Measurements from ENCODE around the gene TSPAN6.

DNA sequence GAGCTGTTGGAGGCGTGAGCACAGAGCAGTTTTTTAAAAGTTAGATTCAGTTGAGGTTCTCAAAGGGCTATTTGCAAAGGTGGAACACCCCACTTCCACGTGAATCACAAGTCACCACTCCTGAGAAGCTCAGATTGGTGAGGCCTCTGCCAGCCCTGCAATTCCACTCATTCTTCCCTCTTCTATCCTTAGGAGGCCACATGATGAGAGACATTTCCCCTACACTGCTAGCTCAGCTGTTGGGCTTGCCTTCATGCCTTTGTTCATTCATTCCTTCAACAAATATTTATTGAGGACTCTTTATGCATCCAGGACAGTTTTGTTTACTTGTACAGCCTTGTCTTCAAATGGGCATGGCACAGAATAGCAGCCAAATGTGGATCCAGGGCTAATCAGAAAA, 11.1 kb upstream of the TSPAN6 start:
- TF ChIP-seq CTCF (IDR thresholded peaks at IDR 0.05 in 2 of 3, conservative IDR thresholded peaks at IDR 0.05 in 1 of 3; ENCODE audit: insufficient read depth in 2 of 3, low read depth in 1 of 3, low read length in 3 of 3) (no peak), RBM39 (optimal IDR thresholded peaks at IDR 0.05; ENCODE audit: low read depth, low read length) (no peak), SIN3A (IDR thresholded peaks at IDR 0.05; ENCODE audit: borderline replicate concordance in 2 of 2, control insufficient read depth in 1 of 2, low read depth in 2 of 2, low read length in 2 of 2) (no peak), HDAC1 (IDR thresholded peaks at IDR 0.05) (no peak), ZNF707 (CRISPR knock-in tag; conservative IDR thresholded peaks at IDR 0.05) (no peak), MXD1 (CRISPR knock-in tag; IDR thresholded peaks at IDR 0.05; ENCODE audit: borderline replicate concordance, poor library complexity, severe bottlenecking) (no peak), PHF8 (IDR thresholded peaks at IDR 0.05; ENCODE audit: borderline replicate concordance, low read length) (no peak), RBM25 (IDR thresholded peaks at IDR 0.05; ENCODE audit: low read depth, low read length, severe bottlenecking) (no peak), FOSL1 (tag; conservative IDR thresholded peaks at IDR 0.05) (no peak), ZNF445 (CRISPR knock-in tag; IDR thresholded peaks at IDR 0.05; ENCODE audit: low read depth) (no peak)
